Stimulated activated CD8-positive, alpha-beta memory T cell treated with anti-CD3 and anti-CD28 coated beads, Interleukin-15, amount 100 ng/mL, for 48 hours (primary cell): Measurements from ENCODE around the gene MGLL.

ENCODE experiments used
- DNase-seq, 2 donors: peaks; one replicate each; pipeline ENCODE4 v3.0.0-alpha.2; 2020; ENCODE audit warnings: low read depth in 2 of 2

Gene MGLL

DNA sequence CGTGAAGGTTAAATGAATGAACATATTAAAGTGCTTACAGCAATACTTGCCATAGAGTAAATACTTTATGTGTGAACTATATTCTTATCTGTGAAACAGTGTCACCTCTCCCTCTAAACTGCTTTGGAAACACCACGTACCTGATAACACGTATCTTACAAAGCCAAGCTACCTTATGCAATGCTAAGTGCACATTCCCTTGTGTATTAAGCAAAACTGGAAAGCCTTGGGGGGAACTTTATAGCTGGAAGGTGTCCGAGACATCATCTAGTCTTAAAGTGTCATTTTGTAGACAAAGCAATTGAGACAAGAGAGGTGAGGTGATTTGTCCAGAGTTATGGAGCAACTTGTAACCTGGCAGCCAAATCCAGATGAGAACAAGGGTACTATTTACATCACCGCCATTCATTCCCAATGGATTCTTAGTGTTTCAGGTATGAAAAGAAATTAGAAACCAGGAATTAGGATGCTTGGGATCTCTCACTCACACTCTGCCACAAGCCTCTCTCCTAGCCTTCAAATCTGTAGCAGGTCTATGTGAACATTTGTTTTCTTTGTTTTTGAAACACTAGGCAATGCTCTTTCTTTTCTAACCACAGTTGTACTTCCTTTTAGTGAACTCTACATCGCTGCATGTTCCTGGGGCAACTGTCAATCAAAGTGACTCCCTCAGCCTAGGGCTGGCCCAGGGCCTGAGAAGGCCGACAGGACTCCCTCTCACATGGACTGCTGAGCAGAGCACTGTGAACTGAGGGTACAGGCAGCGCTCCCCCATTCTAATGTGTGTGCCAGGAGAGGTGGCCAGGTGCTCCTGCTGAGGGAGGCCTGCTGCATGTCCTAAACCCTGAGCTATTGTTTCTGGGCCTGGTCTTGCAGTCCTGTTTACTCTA, 13.9 kb upstream of the MGLL start:
- DNase-seq = no peak

DNA sequence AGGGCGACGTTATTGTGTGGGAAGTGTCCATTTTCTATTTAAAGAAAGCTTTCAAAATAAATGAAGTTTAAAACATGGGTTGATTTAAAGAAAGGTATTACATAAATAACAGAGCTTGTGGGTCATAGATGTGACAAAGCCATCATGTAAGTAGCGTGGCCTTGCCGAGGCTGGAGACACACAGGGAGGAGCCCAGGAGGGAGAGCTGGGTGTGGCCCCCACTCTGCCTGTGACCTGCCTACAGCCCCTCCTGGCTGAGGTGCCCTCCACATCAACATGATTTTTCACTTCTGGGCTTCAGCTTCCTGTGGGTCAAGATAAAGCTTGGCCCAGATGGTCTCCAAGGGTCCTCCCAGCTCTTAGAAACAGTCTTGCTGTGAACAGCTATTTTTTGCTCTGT, 12.5 kb upstream of the MGLL start:
- DNase-seq = no peak

DNA sequence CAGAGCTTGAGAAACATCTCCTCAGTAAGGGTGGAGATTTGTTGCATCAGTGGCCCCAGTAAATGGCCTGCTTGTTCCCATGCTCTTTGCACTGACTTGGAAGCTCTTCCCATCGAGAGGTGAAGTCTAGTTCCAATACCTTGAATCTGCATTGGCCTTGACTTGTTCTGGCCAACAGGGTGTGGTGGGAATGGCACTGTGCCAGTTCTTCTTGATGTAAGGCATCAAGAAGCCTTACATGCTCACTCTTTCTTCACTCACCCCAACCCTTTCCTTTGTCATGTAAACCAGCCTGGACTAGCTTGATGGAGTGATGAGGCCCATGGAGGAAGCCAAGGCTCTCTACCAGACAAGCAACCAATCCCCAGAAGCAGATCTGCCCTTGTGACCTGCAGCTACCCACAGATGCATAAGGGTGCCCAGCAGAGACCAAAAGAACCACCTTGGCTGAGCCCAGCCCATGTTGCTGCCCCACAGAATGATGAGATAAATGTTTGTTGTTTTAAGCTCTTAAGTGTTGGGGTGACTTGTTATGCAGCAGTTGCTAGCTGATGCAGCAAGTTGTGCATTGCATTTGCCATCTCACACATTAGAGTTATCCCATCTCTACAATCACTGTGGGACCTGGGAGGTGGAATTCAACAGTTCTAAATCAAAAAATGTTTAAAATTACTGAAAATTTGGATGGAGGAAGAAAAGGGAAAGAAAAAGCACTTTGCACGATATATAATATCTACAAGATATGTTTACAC, 11.1 kb upstream of the MGLL start:
- DNase-seq = no peak

DNA sequence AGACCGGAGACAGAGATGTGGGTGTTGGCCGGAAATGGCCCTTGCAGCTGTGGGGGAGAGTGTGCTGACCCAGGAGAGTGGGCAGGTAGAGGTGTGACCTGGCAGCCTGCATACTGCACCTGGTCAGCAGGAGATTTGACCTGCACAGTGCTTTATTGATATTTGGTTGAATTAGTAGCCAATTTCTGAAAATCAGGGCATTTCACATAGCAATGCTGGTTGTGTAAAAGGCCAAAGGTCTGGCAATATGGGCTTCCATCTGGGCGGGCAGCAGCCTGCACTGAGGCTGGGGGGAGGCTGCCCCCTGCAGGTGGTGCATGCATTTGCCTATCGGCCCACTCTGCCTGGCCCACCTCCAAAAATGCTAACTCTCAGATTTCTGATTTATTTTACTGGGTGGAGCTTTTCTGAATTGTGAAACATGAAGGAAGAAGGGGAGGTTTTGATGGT, 9.4 kb upstream of the MGLL start:
- peak; percentile 11 to 16 for DNase-seq

DNA sequence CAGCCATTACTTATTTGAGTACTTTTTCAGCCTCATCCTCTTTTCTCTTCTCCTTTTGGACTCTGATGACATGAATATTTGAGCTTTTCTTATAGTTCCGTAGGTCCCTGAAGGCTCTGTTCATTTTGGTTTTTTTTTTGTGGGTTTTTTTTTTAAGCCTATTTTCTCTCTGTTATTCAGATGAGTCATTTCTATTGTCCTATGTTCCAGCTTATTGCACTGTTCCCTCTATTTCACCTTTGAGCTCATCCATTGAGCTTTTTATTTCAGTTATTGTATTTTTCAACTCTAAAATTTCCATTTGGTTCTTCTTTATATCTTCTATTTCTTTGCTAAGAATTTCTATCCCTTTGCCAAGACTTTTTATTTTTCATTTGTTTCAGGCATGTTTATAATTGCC, 7.2 kb upstream of the MGLL start:
- no peak for DNase-seq

DNA sequence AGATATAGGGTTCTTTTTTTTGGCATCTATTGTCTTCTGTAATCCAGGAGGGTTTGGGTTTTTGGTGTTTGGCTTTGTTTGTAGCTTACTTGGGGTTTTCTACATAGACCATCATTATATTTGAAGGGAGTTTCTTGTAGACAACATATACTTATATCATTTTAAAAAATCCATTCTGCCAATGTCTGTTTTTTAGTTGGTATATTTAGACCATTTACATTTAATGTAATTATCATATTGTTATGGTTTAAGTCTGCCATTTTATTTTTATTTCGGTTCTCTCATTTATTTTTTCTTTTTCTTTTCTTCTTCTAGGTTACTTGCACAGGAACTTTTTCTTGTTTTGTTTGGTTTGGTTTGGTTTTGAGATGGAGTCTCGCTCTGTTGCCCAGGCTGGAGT, 5.5 kb upstream of the MGLL start:
- DNase-seq = no peak

DNA sequence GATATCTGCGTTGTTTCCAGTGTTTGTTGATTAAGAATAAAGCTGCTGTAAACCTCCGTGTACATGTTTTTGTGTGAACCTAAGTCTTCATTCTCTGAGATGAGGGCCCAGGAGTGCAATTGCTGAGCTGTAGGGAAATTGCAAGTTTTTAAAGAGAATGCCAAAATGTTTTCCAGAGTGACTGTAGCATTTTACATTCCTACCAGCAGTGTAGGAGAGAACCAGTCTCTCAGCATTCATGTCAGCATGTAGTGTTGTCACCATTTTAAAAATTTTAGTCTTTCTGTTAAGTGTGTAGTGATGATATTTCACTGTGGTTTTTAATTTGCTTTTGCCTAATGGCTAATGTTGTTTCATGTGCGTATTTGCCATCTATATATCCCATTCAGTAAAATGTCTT, 3.4 kb upstream of the MGLL start:
- DNase-seq = no peak

DNA sequence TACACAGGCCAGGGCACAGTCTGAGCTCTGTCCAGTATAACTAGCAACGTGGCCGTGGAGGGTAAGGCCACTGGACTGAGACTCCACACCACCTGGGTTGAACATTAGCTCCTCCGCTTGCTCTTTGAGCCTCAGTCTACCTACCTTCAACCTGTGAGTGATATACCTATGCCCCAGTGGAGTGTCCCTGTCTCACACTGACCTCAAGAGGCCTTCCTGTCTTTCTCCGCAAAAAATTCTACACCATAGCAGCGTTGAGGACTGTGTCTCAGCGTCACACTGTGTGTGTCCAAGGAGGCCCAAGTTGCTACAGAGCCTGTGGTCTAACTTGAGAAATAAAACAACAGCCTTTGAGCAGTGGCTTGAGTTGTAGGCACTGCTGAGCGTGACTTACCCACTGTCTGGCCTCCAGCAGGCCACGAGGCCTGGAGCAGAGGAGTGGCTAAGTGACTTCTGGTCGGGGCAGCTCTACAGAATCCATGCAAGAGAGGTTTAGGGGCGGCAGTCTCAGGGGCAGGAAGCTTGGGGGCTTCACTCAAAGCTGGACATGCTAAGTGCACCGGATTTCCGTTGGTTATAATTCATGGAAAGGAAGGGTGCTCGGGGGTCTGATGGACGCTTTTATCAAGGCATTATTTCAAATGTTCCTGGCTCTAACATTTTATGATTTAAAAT, 2.0 kb upstream of the MGLL start:
- no peak for DNase-seq

DNA sequence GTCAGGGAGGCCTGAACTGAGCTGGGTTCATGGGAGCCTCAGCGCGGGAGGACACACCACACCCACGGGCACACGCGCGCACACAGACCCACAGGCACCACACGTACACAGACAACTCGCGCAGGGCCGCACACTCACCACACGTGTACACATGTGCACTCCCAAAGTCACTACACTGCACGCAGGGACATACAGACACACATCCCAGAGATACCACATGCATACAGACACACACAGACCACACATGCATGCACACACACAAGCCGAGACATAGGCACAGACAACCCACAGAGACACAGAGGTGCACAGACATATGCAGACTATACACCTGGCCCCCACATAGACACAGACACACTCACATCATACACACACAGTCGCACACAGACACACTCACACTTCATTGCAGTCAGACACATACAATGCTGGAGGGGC, 1.1 kb upstream of the MGLL start:
- no peak for DNase-seq

DNA sequence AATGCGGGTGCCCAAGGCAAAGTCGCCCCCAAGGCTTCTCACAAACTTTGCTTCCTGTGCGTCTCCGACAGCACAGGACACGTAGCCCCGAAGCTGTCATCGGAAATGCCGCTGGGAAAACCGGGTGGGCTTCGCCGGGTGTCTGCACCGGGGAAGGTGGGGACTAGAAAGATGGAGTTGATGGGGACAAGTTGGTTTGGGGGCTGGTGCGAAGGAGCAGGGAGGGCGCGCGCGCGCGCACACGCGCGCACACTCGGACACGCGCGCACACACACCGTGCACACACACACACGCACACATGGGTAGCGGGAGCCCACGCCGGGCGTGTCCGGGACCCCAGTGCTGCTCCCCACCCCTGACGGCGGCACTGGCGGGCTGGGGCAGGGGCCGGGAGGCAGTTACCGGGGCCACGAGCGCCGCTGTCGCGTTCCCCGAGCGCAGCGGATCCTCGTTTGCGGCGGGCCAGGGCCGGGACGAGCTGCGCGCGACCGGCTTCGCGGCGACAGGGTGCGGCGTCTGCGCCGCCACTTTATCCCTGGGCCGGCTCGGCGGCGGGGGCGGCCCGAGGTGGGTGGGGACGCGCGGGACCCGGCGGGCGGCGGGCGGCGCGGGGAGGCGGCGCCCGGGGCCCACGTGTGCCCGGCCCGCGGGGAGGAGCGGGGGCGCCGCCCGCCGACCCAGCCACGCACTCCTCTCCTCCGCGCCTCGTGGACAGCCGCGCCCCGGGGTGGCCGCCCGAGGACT, 539 bp upstream of the MGLL start:
- DNase-seq = no peak

DNA sequence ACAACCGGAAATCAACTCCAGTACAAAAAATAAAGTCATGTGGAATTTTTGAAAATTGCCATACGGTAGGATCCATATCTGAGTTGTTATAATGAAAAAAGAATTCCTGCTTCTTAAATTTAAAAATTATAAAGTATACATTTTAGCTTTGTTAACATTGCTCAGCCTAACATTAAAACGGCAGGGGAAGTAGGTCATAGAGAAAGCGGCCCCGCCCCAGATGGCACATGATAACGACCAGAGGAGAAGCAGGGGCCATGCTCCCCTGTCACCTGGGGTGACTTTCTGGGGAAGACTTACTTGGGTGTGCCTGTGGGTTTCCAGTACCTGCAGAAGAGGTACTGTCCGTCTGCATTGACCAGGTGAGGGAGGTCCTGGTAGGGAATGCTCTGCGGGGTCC, 921 bp downstream of the MGLL start:
- DNase-seq = no peak

DNA sequence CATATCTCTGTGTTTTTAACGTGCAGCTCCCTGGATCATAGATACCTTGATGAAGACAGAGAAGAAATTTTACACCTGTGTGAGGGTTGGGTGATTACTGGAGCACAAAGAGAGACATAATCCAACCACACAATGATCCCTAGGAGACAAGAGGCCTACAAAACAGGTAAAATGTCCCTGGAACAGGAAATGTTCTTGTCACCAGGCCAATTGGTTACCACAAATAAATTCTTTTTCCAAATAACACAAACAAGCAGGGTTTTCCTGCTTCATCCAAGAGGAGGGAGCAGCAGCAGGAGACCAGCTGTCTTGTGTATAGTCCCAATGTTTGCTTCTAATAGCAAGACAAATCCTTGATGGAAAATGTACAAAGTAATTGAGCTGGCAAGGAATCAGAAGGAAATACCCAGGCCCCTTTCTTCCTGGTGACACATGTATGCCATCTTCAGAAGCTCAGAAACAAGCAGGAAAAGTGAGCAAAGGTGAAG, 1.4 kb downstream of the MGLL start:
- no peak for DNase-seq

DNA sequence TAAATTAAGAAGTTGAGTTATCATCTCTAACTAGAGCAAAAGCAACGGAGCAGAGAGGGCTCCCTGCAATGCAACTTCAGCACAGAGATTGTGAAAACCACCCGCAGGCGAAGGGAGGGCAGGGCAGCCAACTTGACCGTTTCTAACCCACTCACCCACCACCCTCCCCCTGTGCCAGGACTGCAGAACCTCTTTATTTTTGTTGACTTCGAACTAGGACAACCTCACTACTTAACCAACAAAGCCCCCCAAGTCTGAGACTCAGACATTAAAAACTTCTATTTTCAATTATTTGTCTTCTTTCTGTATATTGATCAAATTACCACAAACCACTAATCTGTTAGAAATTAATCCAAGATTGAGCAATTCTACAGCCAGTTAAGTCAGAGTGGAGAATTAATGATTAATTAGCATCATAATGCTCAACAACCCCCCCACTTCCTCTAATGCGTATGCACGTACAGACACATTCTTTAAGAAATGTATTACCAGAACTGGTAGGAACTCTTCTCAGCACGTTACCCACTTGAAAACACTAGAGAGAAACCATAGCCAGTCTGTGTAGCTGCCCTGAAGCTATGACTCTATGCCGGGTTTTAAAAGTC, 2.0 kb downstream of the MGLL start:
- no peak for DNase-seq

DNA sequence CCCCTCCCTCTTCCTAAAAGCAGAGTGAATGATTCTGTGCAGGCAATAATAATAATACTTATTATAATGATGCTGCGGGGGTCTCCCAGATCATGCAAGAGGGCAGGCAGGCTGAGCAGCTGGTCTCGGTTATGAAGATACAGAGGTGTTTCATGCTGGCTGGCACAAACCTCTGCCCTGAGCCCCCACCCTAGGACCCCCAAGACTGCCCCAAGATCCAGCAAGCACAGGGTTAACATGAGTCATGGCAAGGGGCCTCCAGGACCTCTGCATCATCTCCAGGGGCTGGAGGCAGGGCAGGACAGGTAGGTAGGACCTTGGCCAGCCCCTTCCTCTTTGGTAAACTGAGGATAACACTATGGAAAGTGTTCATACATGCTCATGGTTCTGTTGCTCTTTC, 2.7 kb downstream of the MGLL start:
- DNase-seq = no peak

DNA sequence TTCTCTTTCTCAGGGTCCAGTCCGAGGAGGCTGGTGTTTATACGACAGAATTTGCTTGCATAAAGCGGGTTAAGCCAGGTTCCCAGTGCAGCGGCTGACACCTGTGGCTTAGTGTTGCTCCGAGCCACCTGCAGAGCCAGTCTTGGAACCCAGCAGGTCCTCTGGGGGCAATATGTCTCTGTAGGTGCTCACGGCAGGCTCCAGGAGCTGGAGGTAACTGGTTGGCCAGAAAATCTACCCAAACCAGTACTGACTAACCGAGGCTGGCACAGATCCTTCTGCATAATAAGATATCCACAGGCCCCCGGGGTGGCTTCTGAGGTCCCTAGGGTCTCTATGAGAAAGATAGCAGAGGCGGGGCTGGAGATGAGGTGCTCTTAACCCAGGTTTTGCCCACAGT, 3.2 kb downstream of the MGLL start:
- no peak for DNase-seq

DNA sequence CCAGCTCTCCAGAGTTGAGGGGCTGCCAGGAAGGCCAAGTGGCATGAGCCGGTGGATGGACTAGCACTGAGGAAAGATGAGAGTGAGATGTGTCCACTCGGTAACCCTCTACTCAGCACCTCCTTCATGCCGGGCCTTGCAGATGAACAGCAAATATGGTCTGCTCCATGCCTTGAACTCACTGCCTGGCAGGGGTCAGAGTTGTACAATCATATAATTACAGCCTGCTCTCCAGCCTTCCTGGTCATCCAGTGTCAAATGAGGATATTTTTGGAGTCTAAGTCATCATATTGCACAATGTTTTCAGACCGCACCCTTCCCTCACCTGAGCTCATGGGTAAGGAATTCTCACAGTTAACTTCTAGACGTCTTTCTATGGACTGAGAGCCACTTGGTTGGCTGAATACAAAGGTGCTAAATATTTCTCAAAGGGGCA, 4.9 kb downstream of the MGLL start:
- DNase-seq = no peak

DNA sequence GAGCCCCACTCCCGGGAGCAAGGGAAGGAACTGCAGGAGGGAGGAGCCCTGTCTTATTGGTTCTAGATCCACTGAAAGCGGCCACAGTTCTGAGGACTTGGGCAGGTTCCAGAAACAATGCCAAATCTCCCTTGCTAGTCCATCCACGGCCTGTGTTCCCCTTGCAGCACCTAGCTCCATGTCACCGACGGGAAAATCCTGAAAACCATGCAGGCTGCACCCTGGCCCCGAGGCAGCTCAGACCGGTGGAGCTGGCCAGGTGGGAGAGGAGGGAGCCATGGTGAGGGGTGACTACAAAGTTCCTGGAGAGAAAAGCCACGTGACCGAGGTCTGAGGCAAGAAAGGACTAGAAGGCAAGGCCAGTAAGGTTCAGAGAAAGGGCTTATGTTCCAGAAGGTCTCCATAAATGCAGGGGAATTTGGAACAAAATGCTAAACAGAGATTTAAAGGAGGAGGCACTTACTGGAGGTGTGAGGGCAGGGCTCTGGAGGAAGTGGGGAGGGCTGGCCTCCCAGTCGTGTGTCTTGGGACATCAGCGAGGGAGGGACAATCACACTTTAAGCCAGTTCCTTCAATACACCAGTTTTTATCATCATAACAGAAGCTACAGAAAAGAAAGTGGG, 5.4 kb downstream of the MGLL start:
- no peak for DNase-seq

DNA sequence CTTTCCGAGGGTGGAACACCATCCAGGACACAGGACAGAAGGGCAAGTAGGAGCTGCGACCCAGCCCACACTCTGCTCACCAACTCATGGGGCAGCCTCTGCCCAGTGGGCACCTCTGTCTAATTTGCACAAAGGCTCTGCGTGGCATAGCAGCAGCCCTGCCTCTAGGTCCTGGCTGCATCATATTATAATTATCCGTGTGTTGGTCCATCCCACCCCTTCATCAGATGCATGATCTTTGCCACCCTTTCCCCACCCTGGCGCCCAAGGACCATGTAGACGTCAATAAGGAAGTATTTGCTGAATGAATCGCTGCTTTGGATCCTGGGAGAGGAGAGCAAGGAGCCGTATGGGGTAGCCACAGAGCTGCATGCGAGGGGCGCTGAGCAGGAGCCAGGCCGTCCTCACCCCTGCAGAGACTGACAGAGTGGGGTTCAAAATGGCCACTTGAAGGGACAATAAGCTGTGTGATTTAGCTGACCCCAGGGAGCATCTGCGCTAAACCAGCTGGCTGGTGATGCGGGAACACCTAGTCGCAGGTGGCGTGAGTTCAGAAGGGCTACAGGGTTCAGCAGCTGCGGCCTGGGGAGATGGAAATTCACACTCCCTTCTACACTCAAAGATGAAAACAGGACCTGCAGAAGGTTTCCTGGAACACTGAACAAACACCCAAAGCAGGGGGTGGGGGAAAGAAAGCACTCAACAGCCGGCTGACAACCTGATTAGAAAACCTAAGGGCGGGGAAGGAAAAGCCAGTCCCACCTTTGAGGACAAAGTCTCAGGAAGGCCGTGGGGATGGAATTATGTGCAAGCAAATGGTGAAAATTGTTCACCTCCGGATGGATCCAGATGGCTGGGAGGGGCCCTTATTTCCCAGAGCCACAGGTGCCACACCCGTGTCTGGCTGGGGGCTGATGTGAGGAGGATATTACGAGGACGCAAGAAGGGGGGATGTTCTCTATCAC, 6.4 kb downstream of the MGLL start:
- DNase-seq = no peak

DNA sequence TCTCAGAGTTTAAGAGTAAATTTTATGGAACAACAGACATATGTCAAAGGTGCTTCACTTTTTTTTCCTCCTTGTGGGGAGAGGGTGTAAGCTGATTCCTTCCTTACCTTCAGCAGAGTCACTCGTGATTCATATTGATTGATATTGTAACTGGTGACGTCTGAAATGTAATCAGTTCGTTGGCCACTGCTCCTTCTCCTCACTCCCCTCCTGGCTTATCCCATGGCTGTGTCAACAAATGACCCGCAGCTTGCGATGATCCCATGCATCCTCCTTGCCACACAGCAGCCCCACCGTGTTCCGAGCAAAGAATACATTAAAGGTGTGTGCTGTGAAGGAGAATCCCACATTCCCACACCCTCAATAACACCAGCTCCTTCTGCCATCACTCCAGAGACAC, 7.3 kb downstream of the MGLL start:
- DNase-seq = no peak
